GM19193 (cell line): Measurements from ENCODE around the gene FZD7.

Source experiments
- POLR2A ChIP-seq: IDR thresholded peaks from 4 replicates; pipeline ENCODE4 v1.6.1; 2011; ENCODE audit not compliant: insufficient read depth, insufficient read length; ENCODE audit errors: extremely low read depth

FZD7 gene

DNA sequence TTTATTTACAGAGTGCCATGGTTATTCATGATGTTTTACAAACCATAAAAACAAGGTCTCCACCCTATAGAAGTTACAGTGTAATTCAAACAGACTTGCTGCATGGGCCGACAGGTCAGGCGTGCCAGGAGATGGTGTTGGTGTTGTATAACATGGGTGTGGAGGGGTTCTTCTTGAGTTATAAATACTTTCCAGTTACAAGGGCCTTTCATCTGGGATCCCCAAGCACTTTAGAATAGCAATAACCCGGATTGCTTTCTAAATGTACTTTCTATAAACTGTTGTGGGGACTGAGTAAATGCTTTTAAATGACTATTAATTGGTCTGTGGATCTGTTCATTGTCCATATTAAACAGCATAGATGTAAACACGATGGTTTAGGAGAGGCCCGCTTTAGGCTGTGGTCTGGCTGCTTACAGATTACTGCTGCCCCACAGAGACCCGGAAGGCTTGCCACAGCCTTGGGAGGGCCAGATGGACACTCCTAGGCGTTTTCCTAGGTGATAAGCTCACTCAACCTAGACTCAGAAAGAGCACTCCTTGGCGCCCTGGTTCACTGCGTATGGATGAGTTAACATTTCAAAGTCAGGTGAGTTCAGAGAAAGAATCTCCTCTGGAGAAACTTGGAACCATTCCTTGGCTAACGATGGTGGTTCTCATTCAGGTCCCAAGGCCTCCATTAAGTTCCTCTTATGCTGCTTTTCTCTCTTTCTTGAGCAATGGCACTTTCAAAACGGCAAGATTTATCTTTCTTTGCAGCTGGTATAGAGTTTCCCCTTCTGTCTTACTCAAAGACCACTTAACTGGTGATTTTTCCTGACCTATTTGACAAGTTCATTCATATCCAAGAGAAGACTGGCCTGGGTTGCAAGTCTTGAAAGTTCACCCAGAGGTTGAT lies 35.8 kb downstream of the FZD7 start:
- TF ChIP-seq POLR2A, result no peak

DNA sequence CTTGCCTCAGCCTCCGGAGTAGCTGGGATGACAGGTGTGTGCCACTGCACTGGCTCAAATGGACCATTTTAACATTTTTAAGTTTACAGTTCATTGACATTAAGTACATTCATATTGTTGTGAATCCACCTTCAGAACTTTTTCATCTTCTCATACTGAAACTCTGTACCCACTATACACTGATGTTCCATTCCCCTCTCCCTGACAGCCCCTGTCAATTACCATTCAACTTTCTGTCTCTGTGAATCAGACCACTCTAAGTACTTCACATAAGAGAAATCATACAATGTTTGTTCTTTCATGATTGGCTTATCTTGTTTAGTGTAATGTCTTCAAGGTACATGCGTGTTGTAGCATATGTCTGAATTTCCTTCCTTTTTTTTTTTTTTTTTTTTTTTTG lies 37.5 kb downstream of the FZD7 start:
- no peak for TF ChIP-seq POLR2A

DNA sequence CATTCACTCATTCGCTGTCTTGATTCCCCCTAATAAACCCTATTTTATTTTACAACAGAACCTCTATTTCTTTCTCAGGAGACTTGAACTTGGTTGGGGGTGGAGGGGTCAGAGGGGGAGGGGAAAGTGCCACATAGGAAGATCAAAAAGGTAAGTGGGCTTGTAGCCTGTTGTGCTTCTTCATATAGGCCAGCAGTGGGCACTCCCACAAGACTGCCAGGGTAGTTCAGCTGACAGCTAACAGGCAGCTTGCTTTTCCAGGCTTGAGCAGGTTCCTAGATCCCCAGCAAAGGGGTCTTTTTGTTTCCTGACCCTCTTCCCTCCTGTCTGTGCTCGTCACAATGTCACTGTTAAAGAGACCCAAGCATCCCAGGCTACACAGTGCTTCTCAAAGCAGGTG lies 38.6 kb downstream of the FZD7 start:
- no peak for TF ChIP-seq POLR2A

DNA sequence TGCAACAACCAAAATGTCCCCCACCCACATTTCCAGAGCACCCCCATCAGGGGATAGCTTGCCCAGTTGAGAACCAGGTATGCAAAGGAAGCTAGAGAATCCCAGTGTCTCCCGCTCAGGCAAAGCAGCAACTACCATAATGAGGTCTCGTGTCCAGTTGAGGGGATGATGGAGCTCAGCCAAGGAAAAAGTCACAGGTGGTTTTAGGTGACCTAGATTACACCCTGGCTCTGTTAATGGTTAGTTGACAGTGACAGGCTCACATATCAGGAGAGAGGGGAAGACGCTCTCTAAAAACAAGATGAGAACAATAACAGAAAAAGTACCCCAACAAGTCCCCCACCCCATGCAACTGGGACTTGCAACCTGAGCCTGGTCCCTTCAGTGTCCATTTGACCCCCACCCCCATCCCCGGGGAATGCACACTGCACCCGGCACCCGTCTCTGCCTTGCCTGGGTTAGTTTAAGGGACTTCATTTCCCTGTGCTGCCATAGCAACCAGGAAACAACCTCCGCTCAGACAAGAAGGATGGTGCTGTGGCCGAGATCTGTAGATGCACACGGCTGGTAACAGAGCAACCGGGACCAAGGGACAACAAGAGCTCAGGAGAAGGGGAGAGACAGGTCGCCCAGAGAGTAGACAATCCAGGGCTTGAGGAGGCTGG lies 39.2 kb downstream of the FZD7 start, which contains the start of gene KIAA2012:
KIAA2012 (plus strand) TSS at position 519 of the 665 bp plus-strand sequence. CDS start 373 bp downstream, outside the sequence.
- no peak for TF ChIP-seq POLR2A

DNA sequence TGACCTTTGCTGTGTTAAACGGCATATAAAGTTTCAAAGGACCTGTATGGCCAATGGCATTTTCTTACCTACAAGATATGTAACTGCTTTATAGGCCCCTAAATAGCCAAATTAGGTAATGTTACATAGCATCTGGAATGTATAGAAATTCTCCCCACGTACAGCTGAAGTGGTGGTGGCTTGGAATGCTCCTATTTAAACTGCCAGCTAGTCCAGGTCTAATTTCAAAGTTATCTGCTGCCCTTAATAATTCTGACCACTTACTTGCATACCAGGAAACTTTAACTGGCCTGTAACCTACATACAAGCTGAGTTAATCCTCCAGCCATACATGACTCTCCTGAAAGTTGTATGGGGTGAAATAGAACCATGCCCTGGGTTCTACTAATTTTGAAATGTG lies 40.7 kb downstream of the FZD7 start:
- TF ChIP-seq POLR2A, result no peak

DNA sequence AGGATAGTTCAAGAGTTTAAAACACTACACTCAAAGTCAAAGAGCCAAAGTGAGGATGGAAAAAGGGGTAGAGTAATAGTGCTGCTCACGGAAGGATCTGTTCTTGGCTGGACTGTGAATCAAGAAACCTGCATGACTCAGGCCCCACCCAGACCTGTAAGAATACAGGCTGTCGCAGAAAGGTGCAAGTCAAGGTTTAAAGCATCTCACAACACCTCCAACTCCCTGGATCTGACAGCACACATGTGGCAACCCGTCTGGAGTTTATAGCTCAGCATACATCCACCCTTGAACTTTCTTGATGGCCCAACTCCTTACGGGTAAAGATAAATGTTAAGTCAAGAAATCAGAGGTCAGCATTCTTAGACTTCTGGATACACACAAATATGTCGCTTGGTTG lies 45.7 kb downstream of the FZD7 start:
- no peak for TF ChIP-seq POLR2A

DNA sequence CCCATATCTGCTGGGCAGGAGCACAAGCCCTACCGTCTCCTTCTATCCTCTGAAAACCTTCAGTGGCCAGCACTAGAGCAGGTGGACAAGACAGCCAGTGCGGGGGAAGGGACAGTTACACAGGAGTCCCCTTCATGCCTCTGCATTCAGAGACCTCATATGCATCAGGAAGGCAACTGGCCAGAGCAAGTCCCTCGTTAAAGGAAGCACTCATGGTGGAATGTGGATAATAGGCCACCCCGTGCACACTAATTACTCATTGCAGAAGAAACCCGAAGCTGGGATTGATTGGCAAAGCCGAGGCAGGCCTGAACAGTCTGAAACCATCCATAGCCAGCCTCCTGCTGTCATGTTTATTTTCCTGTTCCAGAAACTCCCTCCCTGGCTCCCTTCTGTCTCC lies 50.6 kb downstream of the FZD7 start:
- TF ChIP-seq POLR2A, result no peak
